ENCODE results near the gene LRBA. TPM values are rescaled to one million over a fixed set of nuclear protein-coding genes. Genes with fewer than 3 reads are reported as not detected.

Gene LRBA
- total RNA-seq, 2 donors from 2014 or later: 55.5 to 77.7 TPM

- Histone ChIP-seq H3K27ac (no peak overlapping the region), H3K9ac (ENCODE audit: low read depth in 2 of 2, low read length in 2 of 2) (no peak overlapping the region)
- TF ChIP-seq CTCF (IDR thresholded peaks at IDR 0.05): no peak
These were observed 429.5 kb downstream of the LRBA start for GRCh38 chr4:150585611-150586010.

GRCh38 chr4:150584111-150584915, 430.8 kb downstream of the LRBA start:
- no peaks in the 10 kb centered on the region for H3K9me3 ChIP-seq
- no peak for DNase-seq
- intact Hi-C loops (cut with DNase I): no loop called here
- peak overlapping the region in 1 of 2 donors; percentile 70 for H3K9ac ChIP-seq (ENCODE audit: low read depth in 2 of 2, low read length in 2 of 2)
- H3K27me3 ChIP-seq: no peaks in the 10 kb centered on the region
- no peak for TF ChIP-seq CTCF (IDR thresholded peaks at IDR 0.05)
- no peaks in the 10 kb centered on the region for H3K36me3 ChIP-seq
- H3K4me1 ChIP-seq: no peaks in the 10 kb centered on the region
- peak overlapping the region; percentile 28 for H3K4me3 ChIP-seq
- peak overlapping the region; percentile 62 for H3K27ac ChIP-seq

More at GRCh38 chr4:150585611-150586010, 429.5 kb downstream of the LRBA start:
- Histone ChIP-seq H3K36me3 (no peaks in the 10 kb centered on the region), H3K4me3 (peak overlapping the region; percentile 19), H3K27me3 (no peaks in the 10 kb centered on the region), H3K9me3 (no peaks in the 10 kb centered on the region), H3K4me1 (no peaks in the 10 kb centered on the region)
- intact Hi-C loops (cut with DNase I): no loop called here
- DNase-seq: no peak

GRCh38 chr4:150583287-150584110, 431.6 kb downstream of the LRBA start:
- H3K4me1 ChIP-seq: no peaks in the 10 kb centered on the region
- no peak for DNase-seq
- H3K36me3 ChIP-seq: no peaks in the 10 kb centered on the region
- H3K9me3 ChIP-seq: no peaks in the 10 kb centered on the region
- H3K9ac ChIP-seq (ENCODE audit: low read depth in 2 of 2, low read length in 2 of 2): peak overlapping the region; percentile 59 to 70
- H3K27me3 ChIP-seq: no peaks in the 10 kb centered on the region
- intact Hi-C loops (cut with DNase I): no loop called here
- TF ChIP-seq CTCF (IDR thresholded peaks at IDR 0.05): no peak
- H3K4me3 ChIP-seq: peak overlapping the region; percentile 28
- H3K27ac ChIP-seq: peak overlapping the region; percentile 62

GRCh38 chr4:150582873-150583286, 432.2 kb downstream of the LRBA start:
- Histone ChIP-seq H3K9ac (ENCODE audit: low read depth in 2 of 2, low read length in 2 of 2) (peak overlapping the region; percentile 59 to 70), H3K36me3 (no peaks in the 10 kb centered on the region), H3K4me1 (no peaks in the 10 kb centered on the region), H3K27ac (peak overlapping the region; percentile 62), H3K9me3 (no peaks in the 10 kb centered on the region), H3K4me3 (peak overlapping the region; percentile 28), H3K27me3 (no peaks in the 10 kb centered on the region)
- no peak for TF ChIP-seq CTCF (IDR thresholded peaks at IDR 0.05)
- no peak for DNase-seq
- intact Hi-C loops (cut with DNase I): no loop called here

GRCh38 chr4:150582146-150582872, 432.8 kb downstream of the LRBA start, which contains the start of gene MAB21L2:
Gene MAB21L2, plus strand, starts transcription at chr4:150582151. Its CDS starts 879 bp downstream, at chr4:150583030.
- intact Hi-C loops (cut with DNase I): no loop called here
- no peaks in the 10 kb centered on the region for H3K9me3 ChIP-seq
- peak within 1 kb of the TSS; percentile 59 to 70 for H3K9ac ChIP-seq (ENCODE audit: low read depth in 2 of 2, low read length in 2 of 2)
- H3K4me3 ChIP-seq: peak within 1 kb of the TSS; percentile 28
- no peak for DNase-seq
- H3K27me3 ChIP-seq: no peaks in the 10 kb centered on the region
- H3K4me1 ChIP-seq: no peaks in the 10 kb centered on the region
- no peak for TF ChIP-seq CTCF (IDR thresholded peaks at IDR 0.05)
- H3K36me3 ChIP-seq: no peaks in the 10 kb centered on the region
- H3K27ac ChIP-seq: peak within 1 kb of the TSS; percentile 62

Measured in colonic mucosa (tissue), 4 donors.